HUES64 (cell line): Measurements from ENCODE around the gene SEMA4D.

Experiments used
- H3K27ac ChIP-seq: 2 replicates; pipeline ENCODE4 v1.7.0; 2013; ENCODE audit warnings: low read depth, low read length, inconsistent platforms
- H3K27me3 ChIP-seq: 2 replicates; pipeline ENCODE4 v1.6.1; 2013; ENCODE audit warnings: mild to moderate bottlenecking, low read length; ENCODE audit not compliant: insufficient read depth
- H3K36me3 ChIP-seq: 2 replicates; pipeline ENCODE4 v1.6.1; 2013; ENCODE audit warnings: mild to moderate bottlenecking, low read length; ENCODE audit not compliant: insufficient read depth
- H3K4me1 ChIP-seq: 2 replicates; pipeline ENCODE4 v1.6.1; 2013; ENCODE audit warnings: mild to moderate bottlenecking, low read length, moderate library complexity; ENCODE audit not compliant: insufficient read depth
- H3K4me3 ChIP-seq: 2 replicates; pipeline ENCODE4 v1.5.1; 2013; ENCODE audit warnings: mild to moderate bottlenecking, low read length, moderate library complexity
- H3K9ac ChIP-seq: 2 replicates; pipeline ENCODE4 v1.6.1; 2013; ENCODE audit warnings: mild to moderate bottlenecking, low read depth, low read length
- H3K9me3 ChIP-seq: 2 replicates; pipeline ENCODE4 v1.6.1; 2013; ENCODE audit warnings: low read depth, low read length; ENCODE audit not compliant: insufficient read depth
- WGBS: fragments of 150-250, 120-280 bp; methylation state at CpG from one replicate; pipeline ENCODE4 v1.1.7; 2013; ENCODE audit warnings: missing lambda C conversion rate; 5-methylcytosine and 5-hydroxymethylcytosine counted together

Gene SEMA4D

DNA sequence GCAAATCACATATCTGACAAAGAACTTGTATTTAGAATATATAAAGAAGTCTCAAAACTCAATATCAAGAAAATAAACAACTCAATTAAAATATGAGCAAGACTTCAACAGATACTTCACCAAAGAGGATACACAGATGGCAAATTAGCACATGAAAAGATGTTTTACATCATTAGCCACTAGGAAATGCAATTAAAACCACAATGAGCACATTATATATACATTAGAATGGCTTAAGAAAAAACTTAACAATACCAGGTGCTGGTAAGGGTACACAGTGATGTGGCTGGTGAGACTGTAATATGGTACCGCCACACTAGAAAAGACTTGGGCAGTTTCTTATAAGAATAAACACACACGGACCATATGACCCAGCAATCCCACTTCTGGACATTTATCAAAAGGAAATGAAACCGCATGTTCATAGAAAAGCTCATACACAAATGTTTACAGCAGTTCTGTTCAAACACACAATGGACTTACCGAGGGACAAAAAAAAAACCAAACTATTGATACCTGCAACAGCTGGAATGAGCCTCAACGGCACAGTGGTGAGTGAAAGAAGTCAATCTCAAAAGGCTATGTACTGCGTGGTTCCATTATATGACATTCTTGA is 27.6 kb downstream of the SEMA4D start:
- H3K9ac ChIP-seq, result peak overlapping the region; percentile 1; the same call in 1 of the 2 replicates
- no peak overlapping the region for H3K4me3 ChIP-seq
- no peaks in the 10 kb centered on the region for H3K9me3 ChIP-seq
- no peaks in the 10 kb centered on the region; the same call in 1 of the 2 replicates for H3K36me3 ChIP-seq
- peaks cover 36% of the 10 kb centered on the region for H3K4me1 ChIP-seq
- WGBS, result 89% methylated on average over 6 of the region's 6 CpGs
- no peak overlapping the region for H3K27ac ChIP-seq
- H3K27me3 ChIP-seq, result no peaks in the 10 kb centered on the region

DNA sequence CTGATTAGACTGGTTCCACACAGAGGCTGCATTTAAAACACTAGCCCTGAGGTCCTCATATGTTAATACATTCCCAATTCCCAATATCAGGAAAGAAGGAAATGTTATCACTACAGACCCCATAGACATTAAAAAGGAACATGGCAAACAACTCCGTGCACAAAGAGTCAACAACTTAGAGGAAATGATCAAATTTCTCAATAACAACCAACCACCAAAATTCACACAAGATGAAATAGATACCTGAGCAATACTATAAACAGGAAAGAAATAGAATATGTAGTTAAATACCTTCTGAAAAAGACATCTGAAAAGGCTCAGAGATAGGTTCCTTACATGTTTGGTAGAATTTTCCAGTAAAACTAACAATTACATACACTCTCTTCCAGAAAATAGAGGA is 28.9 kb downstream of the SEMA4D start:
- H3K27me3 ChIP-seq, result no peaks in the 10 kb centered on the region
- no peak overlapping the region for H3K27ac ChIP-seq
- H3K36me3 ChIP-seq, result no peaks in the 10 kb centered on the region; the same call in 1 of the 2 replicates
- H3K4me3 ChIP-seq, result no peak overlapping the region
- WGBS, result 93% methylated on average over 1 of the region's 1 CpG
- H3K9ac ChIP-seq, result no peak overlapping the region
- H3K9me3 ChIP-seq, result no peaks in the 10 kb centered on the region
- H3K4me1 ChIP-seq, result peaks cover 44% of the 10 kb centered on the region

DNA sequence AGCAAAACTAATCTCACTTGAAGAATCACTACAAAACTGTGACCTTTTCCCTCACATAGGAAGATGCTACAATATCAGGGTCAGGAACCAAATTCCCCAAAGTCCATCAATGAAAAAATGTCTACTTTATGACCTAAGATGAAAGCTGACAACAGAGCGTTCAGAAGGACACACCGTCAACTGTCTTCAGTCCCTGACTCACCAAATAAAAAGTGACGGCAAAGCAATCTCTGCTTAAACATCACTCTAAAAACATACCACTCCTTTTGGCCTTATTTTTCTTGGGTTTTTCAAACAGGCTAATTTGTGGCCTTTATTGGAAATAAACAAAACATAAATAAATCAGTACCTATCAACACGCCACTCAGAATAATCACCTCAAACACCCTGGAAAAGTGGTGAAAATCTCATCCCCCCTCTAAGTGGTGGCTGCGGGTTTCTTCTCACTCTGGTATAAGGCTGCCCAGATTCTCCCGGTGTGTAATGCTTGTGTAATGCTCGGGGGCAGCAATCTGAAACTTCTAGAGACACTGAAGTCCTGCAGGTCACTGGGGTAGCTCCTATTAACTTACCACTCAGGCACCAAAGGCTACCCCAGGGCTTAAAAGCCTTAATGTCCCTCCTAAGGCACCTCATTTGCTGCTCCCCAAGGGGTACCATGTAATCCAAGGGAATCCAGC is 29.5 kb downstream of the SEMA4D start:
- WGBS, result 93% methylated on average over 7 of the region's 7 CpGs
- H3K4me3 ChIP-seq, result no peak overlapping the region
- H3K9ac ChIP-seq, result no peak overlapping the region
- H3K36me3 ChIP-seq, result no peaks in the 10 kb centered on the region; the same call in 1 of the 2 replicates
- no peaks in the 10 kb centered on the region for H3K27me3 ChIP-seq
- no peaks in the 10 kb centered on the region for H3K9me3 ChIP-seq
- H3K27ac ChIP-seq, result no peak overlapping the region
- H3K4me1 ChIP-seq, result peaks cover 44% of the 10 kb centered on the region

GRCh38 chr9:89467278-89467625 is 30.7 kb downstream of the SEMA4D start:
- Histone ChIP-seq H3K9ac (no peak overlapping the region), H3K27me3 (no peaks in the 10 kb centered on the region), H3K9me3 (no peaks in the 10 kb centered on the region), H3K4me3 (no peak overlapping the region), H3K4me1 (peaks cover 44% of the 10 kb centered on the region), H3K27ac (no peak overlapping the region), H3K36me3 (no peaks in the 10 kb centered on the region)
- 73% methylated on average over 4 of the region's 4 CpGs for WGBS

DNA sequence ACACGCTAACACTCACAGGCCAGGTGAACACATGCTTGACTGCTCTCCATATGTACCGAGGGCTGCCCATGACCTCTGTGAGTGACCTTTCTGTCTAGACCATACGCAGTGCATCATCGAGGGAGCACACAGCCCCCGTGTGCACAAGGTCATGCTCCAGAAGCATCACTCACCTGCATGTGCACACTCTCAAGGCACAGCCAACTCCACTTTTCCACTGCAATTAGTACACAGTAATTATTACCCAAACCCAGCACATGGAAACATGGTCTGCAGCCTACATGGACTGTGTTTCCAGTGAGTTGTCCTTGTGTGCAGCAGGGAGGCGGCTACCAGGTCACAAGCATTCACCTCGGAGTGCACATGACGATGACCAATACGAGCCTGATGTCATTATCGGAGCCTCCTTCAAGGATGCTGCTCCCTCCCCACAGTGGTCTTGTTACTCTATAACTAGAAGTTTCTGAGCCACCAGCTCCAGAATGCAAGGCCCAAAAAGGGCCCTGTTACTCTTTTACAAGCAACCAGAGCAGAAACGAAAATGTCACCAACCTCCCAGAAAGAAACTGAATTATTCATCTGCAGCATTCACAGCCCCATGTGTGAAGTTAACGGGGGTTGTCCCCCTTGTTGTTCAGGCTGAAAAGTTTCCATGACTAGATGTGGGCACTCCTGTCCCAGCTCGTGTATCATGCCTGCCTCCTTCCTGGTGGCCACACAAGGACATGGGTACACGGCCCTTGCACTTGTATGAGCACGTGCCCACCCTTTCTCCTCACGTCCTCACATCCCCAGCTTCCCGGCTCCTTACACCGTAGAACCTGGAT is 31.2 kb downstream of the SEMA4D start:
- Histone ChIP-seq H3K27ac (no peak overlapping the region), H3K9ac (no peak overlapping the region), H3K9me3 (no peaks in the 10 kb centered on the region), H3K36me3 (no peaks in the 10 kb centered on the region), H3K4me1 (peaks cover 44% of the 10 kb centered on the region), H3K27me3 (no peaks in the 10 kb centered on the region), H3K4me3 (no peak overlapping the region)
- 91% methylated on average over 18 of the region's 18 CpGs for WGBS

DNA sequence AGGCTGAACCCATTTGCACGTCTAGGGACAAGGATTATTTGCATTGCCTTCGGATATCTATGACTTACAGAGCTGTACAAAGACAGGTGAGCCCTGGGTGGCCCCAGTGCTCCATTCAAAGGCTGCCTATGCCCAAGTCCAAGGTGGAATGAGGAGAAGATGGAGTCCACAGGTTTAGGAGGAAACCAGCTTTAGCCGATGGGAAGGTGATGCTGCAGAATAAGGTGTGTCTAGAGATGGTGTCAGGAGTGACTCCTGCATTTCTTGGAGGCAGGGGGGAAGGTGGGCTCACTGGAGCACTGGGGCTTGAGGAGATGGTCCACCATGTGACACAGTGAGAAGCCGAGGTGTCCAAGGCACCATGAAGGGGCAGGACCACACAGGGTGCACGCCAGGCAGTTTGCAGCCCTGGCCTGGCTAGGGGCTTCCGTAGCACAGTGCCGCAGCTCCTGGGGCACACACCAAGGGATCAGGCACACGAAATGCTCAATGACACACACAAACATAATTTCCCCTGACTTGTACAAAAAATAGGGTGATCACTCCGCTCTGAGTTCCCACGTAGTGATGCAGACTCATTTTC is 32.1 kb downstream of the SEMA4D start:
- WGBS, result 91% methylated on average over 10 of the region's 10 CpGs
- Histone ChIP-seq H3K27me3 (no peaks in the 10 kb centered on the region), H3K9me3 (no peaks in the 10 kb centered on the region)

DNA sequence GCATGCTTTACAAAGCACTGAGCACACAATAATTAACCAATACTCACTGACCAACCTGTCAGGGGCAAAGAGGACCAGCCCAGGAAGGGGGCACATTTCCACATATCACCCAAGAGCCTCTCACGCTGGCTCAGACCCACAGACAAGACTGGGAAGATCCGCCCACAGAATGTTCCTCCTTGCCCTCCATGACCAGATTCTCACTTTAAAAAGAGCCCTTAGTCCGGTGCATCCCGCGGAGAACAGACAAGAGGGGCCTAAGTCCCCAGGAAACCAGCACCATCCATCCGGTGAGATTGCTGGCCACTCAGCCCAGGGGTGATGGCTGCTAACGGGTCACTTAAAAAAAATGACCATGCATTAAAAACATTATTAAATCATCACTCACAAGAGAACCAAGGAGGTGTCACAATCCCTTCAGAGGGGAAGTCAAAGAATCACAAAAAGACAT is 32.9 kb downstream of the SEMA4D start:
- peaks cover 44% of the 10 kb centered on the region for H3K4me1 ChIP-seq
- WGBS, result 86% methylated on average over 7 of the region's 7 CpGs

More for the DNA sequence above, 32.1 kb downstream of the SEMA4D start:
- Histone ChIP-seq H3K4me3 (no peak overlapping the region), H3K27ac (no peak overlapping the region), H3K36me3 (no peaks in the 10 kb centered on the region), H3K4me1 (peaks cover 48% of the 10 kb centered on the region), H3K9ac (no peak overlapping the region)

GRCh38 chr9:89464300-89464901 is 33.5 kb downstream of the SEMA4D start:
- Histone ChIP-seq H3K4me1 (peaks cover 44% of the 10 kb centered on the region), H3K27ac (no peak overlapping the region), H3K27me3 (no peaks in the 10 kb centered on the region), H3K9me3 (no peaks in the 10 kb centered on the region), H3K9ac (no peak overlapping the region), H3K4me3 (no peak overlapping the region), H3K36me3 (no peaks in the 10 kb centered on the region)
- 87% methylated on average over 7 of the region's 7 CpGs for WGBS

More for the DNA sequence above, 32.9 kb downstream of the SEMA4D start:
- H3K9me3 ChIP-seq, result no peaks in the 10 kb centered on the region
- H3K4me3 ChIP-seq, result no peak overlapping the region
- H3K9ac ChIP-seq, result no peak overlapping the region
- H3K27ac ChIP-seq, result no peak overlapping the region
- H3K36me3 ChIP-seq, result no peaks in the 10 kb centered on the region
- no peaks in the 10 kb centered on the region for H3K27me3 ChIP-seq

GRCh38 chr9:89462817-89463683 is 34.9 kb downstream of the SEMA4D start:
- Histone ChIP-seq H3K36me3 (no peaks in the 10 kb centered on the region), H3K4me1 (peaks cover 36% of the 10 kb centered on the region), H3K4me3 (no peak overlapping the region), H3K27me3 (no peaks in the 10 kb centered on the region), H3K27ac (no peak overlapping the region), H3K9ac (no peak overlapping the region), H3K9me3 (no peaks in the 10 kb centered on the region)
- 96% methylated on average over 6 of the region's 9 CpGs for WGBS

GRCh38 chr9:89462199-89462598 is 35.7 kb downstream of the SEMA4D start:
- Histone ChIP-seq H3K36me3 (no peaks in the 10 kb centered on the region), H3K27ac (peak overlapping the region; percentile 29; the same call in 1 of the 2 replicates), H3K9ac (no peak overlapping the region)

More at GRCh38 chr9:89462199-89462598, 35.7 kb downstream of the SEMA4D start:
- Histone ChIP-seq H3K27me3 (no peaks in the 10 kb centered on the region), H3K9me3 (no peaks in the 10 kb centered on the region), H3K4me1 (peaks cover 33% of the 10 kb centered on the region), H3K4me3 (no peak overlapping the region)
- 90% methylated on average over 5 of the region's 5 CpGs for WGBS
